IMR-90 (cell line): ENCODE results near the gene SREK1IP1. TPM values are rescaled to one million over a fixed set of nuclear protein-coding genes. Genes with fewer than 3 reads are reported as not detected.
A peak's percentile ranks its signal among the peaks of the same experiment; 100 is the strongest.

ENCODE experiments used
- ATAC-seq: fragments of 200-7000 bp; cut with Tn5 transposase; 2 replicates; pipeline ENCODE4 v1.9.1; 2020; ENCODE audit warnings: low read depth, mild to moderate bottlenecking, moderate library complexity
- BruUV-seq: library from RNA; stranded (reverse); fragments of 400-500 nt; replicated peaks from 2 replicates; lab custom pipeline; 2021; lab: Mats Ljungman, UMichigan
- CTCF ChIA-PET: fragments of 300-600 bp; formaldehyde crosslinking; extraction: SDS; loops from one replicate; lab custom pipeline; 2021; ENCODE audit warnings: antibody characterized with exemption; lab: Yijun Ruan, JAX
- POLR2A ChIA-PET: fragments of 300-600 bp; sonication (Branson Sonifier 250); formaldehyde crosslinking; loops from one replicate; lab custom pipeline; 2022; ENCODE audit warnings: antibody characterized with exemption; ENCODE audit not compliant: unreplicated experiment; lab: Charles Lee
- DNase-seq: peaks from one replicate; pipeline ENCODE4 v3.0.0; 2013
- H2AFZ ChIP-seq: replicated peaks from 2 replicates; pipeline ENCODE3; 2013; ENCODE audit warnings: low read length, mild to moderate bottlenecking; ENCODE audit not compliant: poor library complexity
- H2AK5ac ChIP-seq: 2 replicates; pipeline ENCODE4 v1.6.1; 2013; ENCODE audit warnings: low read depth, low read length, inconsistent platforms
- H2AK9ac ChIP-seq: replicated peaks from 2 replicates; pipeline ENCODE3; 2013; ENCODE audit warnings: mild to moderate bottlenecking, low read depth, low read length, moderate library complexity; ENCODE audit not compliant: poor library complexity
- H2BK120ac ChIP-seq: 2 replicates; pipeline ENCODE4 v1.6.1; 2013; ENCODE audit warnings: low read depth, low read length, inconsistent platforms
- H2BK15ac ChIP-seq: 3 replicates; pipeline ENCODE4 v1.6.1; 2013; ENCODE audit warnings: low read depth, low read length, inconsistent platforms
- H2BK20ac ChIP-seq: 2 replicates; pipeline ENCODE4 v1.6.1; 2013; ENCODE audit warnings: low read depth, mild to moderate bottlenecking, inconsistent platforms, low read length, moderate library complexity
- H2BK5ac ChIP-seq: 2 replicates; pipeline ENCODE4 v1.6.1; 2013; ENCODE audit warnings: mild to moderate bottlenecking, low read depth, low read length, inconsistent platforms; ENCODE audit not compliant: poor library complexity, severe bottlenecking
- H3K14ac ChIP-seq: replicated peaks from 2 replicates; pipeline ENCODE4 v1.6.1; 2013; ENCODE audit warnings: low read depth, low read length, inconsistent platforms
- H3K18ac ChIP-seq: 2 replicates; pipeline ENCODE4 v1.6.1; 2013; ENCODE audit warnings: low read depth, low read length, control low read depth
- H3K23ac ChIP-seq: 2 replicates; pipeline ENCODE4 v1.6.1; 2013; ENCODE audit warnings: low read depth, low read length, inconsistent platforms
- H3K27ac ChIP-seq: 2 replicates; pipeline ENCODE4 v1.5.1; 2013; ENCODE audit warnings: mild to moderate bottlenecking, control low read depth, low read length; ENCODE audit not compliant: insufficient read depth
- H3K27me3 ChIP-seq: 2 replicates; pipeline ENCODE4 v1.6.1; 2013; ENCODE audit warnings: low read length; ENCODE audit not compliant: control insufficient read depth, insufficient read depth
- H3K36me3 ChIP-seq: 2 replicates; pipeline ENCODE4 v1.6.1; 2013; ENCODE audit warnings: low read length, mixed read lengths; ENCODE audit not compliant: control insufficient read depth, insufficient read depth
- H3K4ac ChIP-seq: 2 replicates; pipeline ENCODE4 v1.6.1; 2013; ENCODE audit warnings: low read depth, low read length, inconsistent platforms
- H3K4me1 ChIP-seq: 2 replicates; pipeline ENCODE4 v1.6.1; 2013; ENCODE audit warnings: low read length, mixed read lengths; ENCODE audit not compliant: control insufficient read depth, insufficient read depth
- H3K4me2 ChIP-seq: 2 replicates; pipeline ENCODE4 v1.6.1; 2013; ENCODE audit warnings: low read depth, mild to moderate bottlenecking, control low read depth, low read length, moderate library complexity
- H3K4me3 ChIP-seq: 2 replicates; pipeline ENCODE4 v1.5.1; 2013; ENCODE audit warnings: low read depth, mild to moderate bottlenecking, control low read depth, low read length, moderate library complexity; ENCODE audit not compliant: insufficient read depth
- H3K56ac ChIP-seq: 2 replicates; pipeline ENCODE4 v1.6.1; 2013; ENCODE audit warnings: low read length, inconsistent platforms; ENCODE audit not compliant: insufficient read depth; ENCODE audit errors: extremely low read depth
- H3K79me1 ChIP-seq, 2 experiments: 2 replicates each; pipeline ENCODE4 v1.6.1; 2013; ENCODE audit warnings: low read length in 2 of 2, inconsistent platforms in 1 of 2, low read depth in 1 of 2
- H3K9ac ChIP-seq: 2 replicates; pipeline ENCODE4 v1.6.1; 2013; ENCODE audit warnings: low read depth, low read length, control low read depth
- H3K9me1 ChIP-seq: 2 replicates; pipeline ENCODE4 v1.6.1; 2013; ENCODE audit warnings: low read length, inconsistent platforms; ENCODE audit not compliant: insufficient read depth
- H3K9me3 ChIP-seq: 2 replicates; pipeline ENCODE4 v1.6.1; 2013; ENCODE audit warnings: low read length; ENCODE audit not compliant: control insufficient read depth, insufficient read depth
- H4K20me1 ChIP-seq: 2 replicates; pipeline ENCODE4 v1.6.1; 2013; ENCODE audit warnings: low read length, inconsistent platforms; ENCODE audit not compliant: insufficient read depth
- H4K5ac ChIP-seq: 2 replicates; pipeline ENCODE4 v1.6.1; 2013; ENCODE audit warnings: mild to moderate bottlenecking, low read depth, low read length, control low read depth
- H4K8ac ChIP-seq, 2 experiments: 2 replicates each; pipeline ENCODE4 v1.6.1; 2013; ENCODE audit warnings: low read depth in 2 of 2, low read length in 2 of 2, control low read depth in 1 of 2, inconsistent platforms in 1 of 2
- H4K91ac ChIP-seq: 2 replicates; pipeline ENCODE4 v1.6.1; 2013; ENCODE audit warnings: low read depth, low read length, inconsistent platforms; ENCODE audit not compliant: insufficient read depth
- BHLHE40 ChIP-seq: fragments of 150-350 bp; IDR thresholded peaks from 2 replicates; pipeline ENCODE4 v1.6.1; 2016; ENCODE audit warnings: mild to moderate bottlenecking, low read depth, low read length
- CEBPB ChIP-seq: IDR thresholded peaks from 2 replicates; pipeline ENCODE4 v1.6.1; 2012; ENCODE audit warnings: low read depth, low read length, improper control_type of control experiment
- CHD1 ChIP-seq: IDR thresholded peaks from 2 replicates; pipeline ENCODE4 v1.6.1; 2012; ENCODE audit warnings: low read depth, low read length, improper control_type of control experiment
- CTCF ChIP-seq: conservative IDR thresholded peaks from 2 replicates; pipeline ENCODE4 v1.5.1; 2012; ENCODE audit warnings: mild to moderate bottlenecking, low read depth, low read length, improper control_type of control experiment
- ELK1 ChIP-seq: fragments of 150-350 bp; IDR thresholded peaks from 2 replicates; pipeline ENCODE4 v1.6.1; 2016; ENCODE audit warnings: low read depth, mild to moderate bottlenecking, low read length, moderate library complexity, borderline replicate concordance
- FOS ChIP-seq: fragments of 150-350 bp; IDR thresholded peaks from 2 replicates; pipeline ENCODE4 v1.6.1; 2016; ENCODE audit warnings: low read depth, low read length
- MAFK ChIP-seq: IDR thresholded peaks from 2 replicates; pipeline ENCODE4 v1.6.1; 2012; ENCODE audit warnings: low read depth, low read length, improper control_type of control experiment
- MAZ ChIP-seq: IDR thresholded peaks from 2 replicates; pipeline ENCODE4 v1.6.1; 2012; ENCODE audit warnings: low read depth, mild to moderate bottlenecking, low read length, improper control_type of control experiment, moderate library complexity, borderline replicate concordance
- MXI1 ChIP-seq: IDR thresholded peaks from 2 replicates; pipeline ENCODE4 v1.6.1; 2012; ENCODE audit warnings: low read depth, mild to moderate bottlenecking, low read length, moderate library complexity, borderline replicate concordance
- NFE2L2 ChIP-seq: fragments of 150-350 bp; IDR thresholded peaks from 2 replicates; pipeline ENCODE4 v1.6.1; 2016; ENCODE audit warnings: low read depth, mild to moderate bottlenecking, low read length
- POLR2A ChIP-seq: IDR thresholded peaks from 2 replicates; pipeline ENCODE4 v1.6.1; 2012; ENCODE audit warnings: mild to moderate bottlenecking, low read depth, low read length
- RAD21 ChIP-seq: IDR thresholded peaks from 2 replicates; pipeline ENCODE4 v1.6.1; 2012; ENCODE audit warnings: low read length, improper control_type of control experiment
- RCOR1 ChIP-seq: IDR thresholded peaks from 2 replicates; pipeline ENCODE4 v1.6.1; 2012; ENCODE audit warnings: mild to moderate bottlenecking, low read length, improper control_type of control experiment; ENCODE audit not compliant: insufficient replicate concordance
- SMC3 ChIP-seq: fragments of 150-350 bp; IDR thresholded peaks from 2 replicates; pipeline ENCODE4 v1.6.1; 2016; ENCODE audit warnings: low read depth, mild to moderate bottlenecking, antibody characterized with exemption, low read length, moderate library complexity
- USF2 ChIP-seq: fragments of 150-350 bp; IDR thresholded peaks from 2 replicates; pipeline ENCODE4 v1.6.1; 2017; ENCODE audit warnings: mild to moderate bottlenecking, antibody characterized with exemption, low read length, low read depth
- WGBS, 2 experiments: methylation state at CpG; one replicate each; pipeline versions ENCODE4 v1.1.5 to v1.1.7; 2013; ENCODE audit warnings: missing lambda C conversion rate in 2 of 2; ENCODE audit not compliant: insufficient read length in 1 of 2; ENCODE audit errors: extremely low coverage in 2 of 2; 5-methylcytosine and 5-hydroxymethylcytosine counted together
- dilution Hi-C: fragments of 300-500 bp; cut with HindIII; formaldehyde crosslinking; loops from one replicate; pipeline ENCODE4 v1.14.3; 2018; ENCODE audit warnings: low sequenced_read_pairs; ENCODE audit not compliant: unreplicated experiment
- in situ Hi-C: fragments of 300-500 bp; cut with MboI; formaldehyde crosslinking; loops from 3 replicates; pipeline ENCODE4 v1.14.3; 2019; ENCODE audit warnings: low sequenced_read_pairs, inconsistent platforms, mixed read lengths
- intact Hi-C: fragments of 100-400 bp; cut with micrococcal nuclease; formaldehyde crosslinking; loops from 2 replicates; pipeline ENCODE4 v1.10.0; 2022
- polyA plus RNA-seq, 3 experiments: library from polyadenylated mRNA; depleted of rRNA; stranded (reverse); fragments of >200 nt; gene quantifications; 2 replicates each; pipeline ENCODE4 v1.2.3, GENCODE V29; 2012; ENCODE audit warnings: low replicate concordance in 1 of 3
- total RNA-seq: library from RNA; depleted of rRNA; stranded (reverse); fragments of >200 nt; gene quantifications from 2 replicates; pipeline ENCODE4 v1.2.3, GENCODE V29; 2012

SREK1IP1 gene
- total and polyA plus RNA-seq, 2 of the 4 experiments (the other 2 are of a cell fraction): 3.3 to 6.5 TPM

GRCh38 chr5:64794053-64794770 is 25.7 kb upstream of the SREK1IP1 start:
- Histone ChIP-seq H3K56ac (no peak overlapping the region), H4K20me1 (no peaks in the 10 kb centered on the region), H2BK20ac (no peak overlapping the region), H4K8ac (no peak overlapping the region), H3K4me1 (no peaks in the 10 kb centered on the region; the same call in 1 of the 2 replicates), H3K4ac (no peak overlapping the region), H2BK15ac (no peak overlapping the region), H3K9ac (no peak overlapping the region), H3K27ac (no peak overlapping the region), H3K9me1 (peaks cover 5% of the 10 kb centered on the region; the same call in 1 of the 2 replicates), H4K5ac (no peak overlapping the region), H2AFZ (no peak overlapping the region), H3K4me2 (no peak overlapping the region), H2BK5ac (no peak overlapping the region), H3K23ac (0 out of 2 replicates have a peak overlapping the region, but pooled peaks have one; percentile 25), H3K27me3 (no peaks in the 10 kb centered on the region), H3K36me3 (0 out of 2 replicates have a peak, but pooled peaks cover 2% of the 10 kb centered on the region), H2AK9ac (no peak overlapping the region), H2AK5ac (no peak overlapping the region), H3K4me3 (no peak overlapping the region), H3K18ac (no peak overlapping the region), H3K14ac (no peak overlapping the region), H3K9me3 (no peaks in the 10 kb centered on the region), H3K79me1 (no peaks in the 10 kb centered on the region), H4K91ac (no peak overlapping the region), H2BK120ac (no peak overlapping the region)
- in situ Hi-C loops (loop anchor here (25.0 kb wide), 1 partner anchor 557 kb away; no protein-coding TSS in a partner anchor), dilution Hi-C loops (no loop called here), intact Hi-C loops (no loop called here)
- BruUV-seq: no TSS peak
- DNase-seq (no peak), ATAC-seq (no peak)
- ChIA-PET CTCF (no interaction called here), POLR2A (no interaction called here)
- WGBS, 2 experiments: no CpG with 5 or more reads among the region's 3 CpGs
- no peak for TF ChIP-seq POLR2A
- no peak for TF ChIP-seq CTCF
- no peak for TF ChIP-seq NFE2L2
- TF ChIP-seq ELK1: no peak
- no peak for TF ChIP-seq RAD21
- no peak for TF ChIP-seq MAZ
- TF ChIP-seq FOS: no peak
- no peak for TF ChIP-seq SMC3
- TF ChIP-seq BHLHE40: no peak
- TF ChIP-seq MXI1: no peak
- TF ChIP-seq MAFK: no peak
- TF ChIP-seq USF2: no peak
- no peak for TF ChIP-seq CEBPB
- TF ChIP-seq CHD1: no peak
- TF ChIP-seq RCOR1: no peak
